Liver (tissue), 3 donors: Measurements from ENCODE around the gene SLC43A3.

Experiments used
- CTCF ChIP-seq: fragments of 150-350 bp; IDR thresholded peaks from 2 replicates; pipeline ENCODE4 v1.5.1; 2017; ENCODE audit warnings: improper control_type of control experiment, low read depth, low read length; ENCODE audit not compliant: missing input control
- EGR1 ChIP-seq, 2 donors: IDR thresholded peaks; 2 replicates each; pipeline ENCODE4 v1.6.1; 2016 to 2018; ENCODE audit warnings: antibody characterized with exemption in 2 of 2, low read depth in 2 of 2
- FOXA1 ChIP-seq: IDR thresholded peaks from 2 replicates; pipeline ENCODE4 v1.6.1; 2016; ENCODE audit warnings: antibody characterized with exemption
- GABPA ChIP-seq, 2 donors: IDR thresholded peaks in 1 of 2; conservative IDR thresholded peaks in 1 of 2; 2 replicates each; pipeline ENCODE4 v1.6.1; 2016; ENCODE audit warnings: antibody characterized with exemption in 2 of 2, mild to moderate bottlenecking in 1 of 2, moderate library complexity in 1 of 2
- HNF4A ChIP-seq, 2 donors: conservative IDR thresholded peaks; 2 replicates each; pipeline ENCODE4 v1.6.1; 2016; ENCODE audit warnings: antibody characterized with exemption in 2 of 2, mild to moderate bottlenecking in 2 of 2
- JUND ChIP-seq, 2 donors: IDR thresholded peaks; 2 replicates each; pipeline ENCODE4 v1.6.1; 2016; ENCODE audit warnings: antibody characterized with exemption in 2 of 2
- MAX ChIP-seq: IDR thresholded peaks from 2 replicates; pipeline ENCODE4 v1.6.1; 2016; ENCODE audit warnings: antibody characterized with exemption
- NR2F2 ChIP-seq: IDR thresholded peaks from 2 replicates; pipeline ENCODE4 v1.6.1; 2016; ENCODE audit warnings: antibody characterized with exemption
- RAD21 ChIP-seq, 2 donors: IDR thresholded peaks; 2 replicates each; pipeline ENCODE4 v1.6.1; 2016; ENCODE audit warnings: antibody characterized with exemption in 2 of 2, mild to moderate bottlenecking in 2 of 2
- REST ChIP-seq: IDR thresholded peaks from 2 replicates; pipeline ENCODE4 v1.6.1; 2016; ENCODE audit warnings: antibody characterized with exemption, mild to moderate bottlenecking
- SP1 ChIP-seq: IDR thresholded peaks from 2 replicates; pipeline ENCODE4 v1.6.1; 2018; ENCODE audit warnings: antibody characterized with exemption, mild to moderate bottlenecking
- TAF1 ChIP-seq: conservative IDR thresholded peaks from 2 replicates; pipeline ENCODE4 v1.6.1; 2016; ENCODE audit warnings: antibody characterized with exemption, mild to moderate bottlenecking
- YY1 ChIP-seq: IDR thresholded peaks from 2 replicates; pipeline ENCODE4 v1.6.1; 2016; ENCODE audit warnings: antibody characterized with exemption, mild to moderate bottlenecking
- ZBTB33 ChIP-seq: IDR thresholded peaks from 2 replicates; pipeline ENCODE4 v1.6.1; 2016; ENCODE audit warnings: antibody characterized with exemption
- donor health status: healthy.
- donor health status: healthy.

GRCh38 chr11:57392066-57392762 is 34.7 kb downstream of the SLC43A3 start:
- TF ChIP-seq GABPA (IDR thresholded peaks at IDR 0.05 in 1 of 2, conservative IDR thresholded peaks at IDR 0.05 in 1 of 2), result no peak
- no peak for TF ChIP-seq CTCF
- no peak for TF ChIP-seq YY1
- TF ChIP-seq MAX, result no peak
- TF ChIP-seq TAF1, result no peak
- TF ChIP-seq EGR1 (IDR thresholded peaks at IDR 0.05; ENCODE audit: low read depth in 2 of 2), result no peak
- no peak for TF ChIP-seq ZBTB33
- TF ChIP-seq RAD21 (IDR thresholded peaks at IDR 0.05), result no peak
- no peak for TF ChIP-seq JUND (IDR thresholded peaks at IDR 0.05)
- TF ChIP-seq SP1, result no peak
- no peak for TF ChIP-seq REST
- TF ChIP-seq FOXA1, result no peak
- TF ChIP-seq HNF4A (conservative IDR thresholded peaks at IDR 0.05), result no peak
- TF ChIP-seq NR2F2, result no peak
